Colonic mucosa (tissue), 4 donors: ENCODE results near the gene DPEP2NB. TPM values are rescaled to one million over a fixed set of nuclear protein-coding genes. Genes with fewer than 3 reads are reported as not detected.
A peak's percentile ranks its signal among the peaks of the same experiment; 100 is the strongest.

ENCODE experiments used
- DNase-seq: peaks from one replicate; pipeline ENCODE4 v3.0.0-alpha.2; 2020
- H3K27ac ChIP-seq: fragments of 200-600 bp; one replicate; pipeline ENCODE4 v1.8.0; 2021
- H3K27me3 ChIP-seq: fragments of 200-600 bp; one replicate; pipeline ENCODE4 v1.8.0; 2021
- H3K36me3 ChIP-seq: fragments of 200-600 bp; one replicate; pipeline ENCODE4 v1.8.0; 2021
- H3K4me1 ChIP-seq: fragments of 200-600 bp; one replicate; pipeline ENCODE4 v1.8.0; 2021; ENCODE audit warnings: mild to moderate bottlenecking
- H3K4me3 ChIP-seq: fragments of 200-600 bp; one replicate; pipeline ENCODE4 v1.8.0; 2021
- H3K9ac ChIP-seq, 2 donors: one replicate each; pipeline ENCODE4 v1.7.0; 2013; ENCODE audit warnings: control low read depth in 2 of 2, low read depth in 2 of 2, low read length in 2 of 2
- H3K9me3 ChIP-seq: fragments of 200-600 bp; one replicate; pipeline ENCODE4 v1.8.0; 2021
- CTCF ChIP-seq: fragments of 200-600 bp; IDR thresholded peaks from one replicate; pipeline ENCODE4 v1.8.0; 2022; ENCODE audit warnings: antibody characterized with exemption, mild to moderate bottlenecking
- intact Hi-C: fragments of 100-400 bp; cut with DNase I; formaldehyde crosslinking; loops from one replicate; pipeline ENCODE4 v1.14.1; 2022
- total RNA-seq, 2 donors: library from RNA; stranded (reverse); fragmentation: NEBNext Ultra II Directional in 1 of 2; extraction: Animal tissue kit (Norgen Biotek cat#: 25700) in 1 of 2; gene quantifications; one replicate each; pipeline ENCODE4 v1.2.1, GENCODE V29; 2021
- donor health status: healthy.
- donor health status: DM: no; HTN: no; CAD: no.
- donor health status: DM: no; HTN: no; CAD: no.

DPEP2NB gene
- total RNA-seq, 2 donors from 2014 or later = not detected

- H3K9me3 ChIP-seq = no peaks in the 10 kb centered on the region
- intact Hi-C loops = loop anchor here (5.0 to 10.0 kb wide), 2 partner anchors 53 to 245 kb away; partner anchors contain the start of gene ESRP2
- H3K4me1 ChIP-seq = peaks cover 12% of the 10 kb centered on the region
Measured at GRCh38 chr16:67989322-67990017, 26.2 kb downstream of the DPEP2NB start.

GRCh38 chr16:67988675-67989074, 27.0 kb downstream of the DPEP2NB start:
- no peak for TF ChIP-seq CTCF
- no peak for DNase-seq
- Histone ChIP-seq H3K4me3 (no peak overlapping the region), H3K27me3 (no peaks in the 10 kb centered on the region), H3K4me1 (peaks cover 10% of the 10 kb centered on the region), H3K36me3 (no peaks in the 10 kb centered on the region), H3K27ac (no peak overlapping the region), H3K9ac (no peak overlapping the region), H3K9me3 (no peaks in the 10 kb centered on the region)
- intact Hi-C loops = no loop called here

More at GRCh38 chr16:67989322-67990017, 26.2 kb downstream of the DPEP2NB start:
- no peak for TF ChIP-seq CTCF
- H3K36me3 ChIP-seq = no peaks in the 10 kb centered on the region
- no peak for DNase-seq
- H3K27ac ChIP-seq = no peak overlapping the region
- no peak overlapping the region for H3K4me3 ChIP-seq
- H3K27me3 ChIP-seq = no peaks in the 10 kb centered on the region
- no peak overlapping the region for H3K9ac ChIP-seq

GRCh38 chr16:67987460-67988160, 28.1 kb downstream of the DPEP2NB start:
- DNase-seq = no peak
- intact Hi-C loops = no loop called here

GRCh38 chr16:67986949-67987348, 28.8 kb downstream of the DPEP2NB start:
- TF ChIP-seq CTCF = no peak
- Histone ChIP-seq H3K27ac (no peak overlapping the region), H3K4me1 (peaks cover 7% of the 10 kb centered on the region), H3K27me3 (no peaks in the 10 kb centered on the region), H3K9me3 (no peaks in the 10 kb centered on the region), H3K4me3 (no peak overlapping the region), H3K36me3 (no peaks in the 10 kb centered on the region), H3K9ac (no peak overlapping the region)
- intact Hi-C loops = no loop called here
- no peak for DNase-seq

More at GRCh38 chr16:67987460-67988160, 28.1 kb downstream of the DPEP2NB start:
- Histone ChIP-seq H3K27ac (no peak overlapping the region), H3K9ac (peak overlapping the region in 1 of 2 donors; percentile 26), H3K27me3 (no peaks in the 10 kb centered on the region), H3K4me1 (peaks cover 7% of the 10 kb centered on the region), H3K36me3 (no peaks in the 10 kb centered on the region), H3K9me3 (no peaks in the 10 kb centered on the region), H3K4me3 (no peak overlapping the region)
- TF ChIP-seq CTCF = no peak

GRCh38 chr16:67982011-67982696, 33.6 kb downstream of the DPEP2NB start:
- Histone ChIP-seq H3K27me3 (no peaks in the 10 kb centered on the region), H3K36me3 (no peaks in the 10 kb centered on the region), H3K4me1 (peaks cover 7% of the 10 kb centered on the region), H3K9ac (no peak overlapping the region), H3K4me3 (no peak overlapping the region), H3K9me3 (no peaks in the 10 kb centered on the region), H3K27ac (no peak overlapping the region)
- intact Hi-C loops = no loop called here
- no peak for DNase-seq
- TF ChIP-seq CTCF = no peak
